ENCODE data around the gene KRT15. TPM values are rescaled to one million over a fixed set of nuclear protein-coding genes. Genes with fewer than 3 reads are reported as not detected.
"Not testable (repeated sequence)": the region's sequence is repeated elsewhere in the genome, so short reads cannot be mapped to it uniquely, and the experiment has no call there.

Gene KRT15
- total RNA-seq, 4 donors from 2014 or later: 0.42 to 4.2 (median 0.78) TPM; not detected in 1

DNA sequence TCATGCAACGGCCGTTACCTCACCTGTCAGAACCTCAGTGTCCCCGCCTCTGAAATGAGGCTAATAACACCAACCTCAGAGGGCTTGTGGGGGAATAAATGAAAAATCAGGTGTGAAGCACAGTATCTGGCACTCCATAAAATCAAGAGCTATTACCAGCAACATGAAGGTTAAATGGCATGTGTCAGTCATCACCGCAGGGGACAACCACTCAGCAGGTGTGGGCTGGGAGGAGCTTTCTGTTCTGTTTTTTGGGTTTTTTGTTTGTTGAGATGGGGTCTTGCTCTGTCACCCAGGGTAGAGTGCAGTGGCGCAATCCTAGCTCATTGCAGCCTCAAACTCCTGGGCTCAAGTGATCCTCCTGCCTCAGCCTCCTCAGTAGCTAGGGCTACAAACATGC lies 26.2 kb upstream of the KRT15 start:
- WGBS, 2 donors: 84 to 90% methylated on average over 5 of the region's 5 CpGs
- Histone ChIP-seq H3K4me1 (peaks cover 0 to 26% (median 16%) of the 10 kb centered on the region in 4 donors), H3K36me3 (no peaks in the 10 kb centered on the region), H3K9me3 (peaks cover 0 to 5% (median 0%) of the 10 kb centered on the region in 4 donors), H3K4me3 (no peak overlapping the region), H3K27ac (peak overlapping the region in 1 of 4 donors; percentile 24), H3K27me3 (no peaks in the 10 kb centered on the region)
- TF ChIP-seq POLR2A (IDR thresholded peaks at IDR 0.05): no peak
- TF ChIP-seq, protein P1, sequence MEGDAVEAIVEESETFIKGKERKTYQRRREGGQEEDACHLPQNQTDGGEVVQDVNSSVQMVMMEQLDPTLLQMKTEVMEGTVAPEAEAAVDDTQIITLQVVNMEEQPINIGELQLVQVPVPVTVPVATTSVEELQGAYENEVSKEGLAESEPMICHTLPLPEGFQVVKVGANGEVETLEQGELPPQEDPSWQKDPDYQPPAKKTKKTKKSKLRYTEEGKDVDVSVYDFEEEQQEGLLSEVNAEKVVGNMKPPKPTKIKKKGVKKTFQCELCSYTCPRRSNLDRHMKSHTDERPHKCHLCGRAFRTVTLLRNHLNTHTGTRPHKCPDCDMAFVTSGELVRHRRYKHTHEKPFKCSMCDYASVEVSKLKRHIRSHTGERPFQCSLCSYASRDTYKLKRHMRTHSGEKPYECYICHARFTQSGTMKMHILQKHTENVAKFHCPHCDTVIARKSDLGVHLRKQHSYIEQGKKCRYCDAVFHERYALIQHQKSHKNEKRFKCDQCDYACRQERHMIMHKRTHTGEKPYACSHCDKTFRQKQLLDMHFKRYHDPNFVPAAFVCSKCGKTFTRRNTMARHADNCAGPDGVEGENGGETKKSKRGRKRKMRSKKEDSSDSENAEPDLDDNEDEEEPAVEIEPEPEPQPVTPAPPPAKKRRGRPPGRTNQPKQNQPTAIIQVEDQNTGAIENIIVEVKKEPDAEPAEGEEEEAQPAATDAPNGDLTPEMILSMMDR (IDR thresholded peaks at IDR 0.05): no peak
- TF ChIP-seq EP300 (IDR thresholded peaks at IDR 0.05): no peak
- DNase-seq (ENCODE audit: low spot score in 2 of 2): no peak

DNA sequence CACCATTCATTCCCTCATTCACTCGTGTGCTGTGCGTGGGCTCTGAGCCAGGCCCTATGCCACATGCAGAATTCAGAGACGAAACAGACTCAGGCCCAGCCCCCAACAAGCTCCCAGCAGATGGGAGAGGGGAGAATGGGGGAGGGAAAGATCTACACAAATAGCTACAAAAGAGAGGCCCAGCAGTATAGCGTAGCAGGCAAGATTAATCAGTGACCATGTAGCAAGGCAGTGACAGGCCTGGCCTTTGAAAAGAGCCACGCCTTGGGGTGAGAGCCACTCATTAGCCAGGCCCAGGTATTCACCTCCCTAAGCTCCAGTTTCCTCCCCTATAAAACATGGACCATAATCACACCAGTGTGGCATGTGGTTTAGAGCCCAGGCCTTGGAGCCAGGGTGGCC lies 25.8 kb upstream of the KRT15 start:
- Histone ChIP-seq H3K27me3 (no peaks in the 10 kb centered on the region), H3K36me3 (no peaks in the 10 kb centered on the region), H3K9me3 (peaks cover 0 to 5% (median 0%) of the 10 kb centered on the region in 4 donors), H3K4me1 (peaks cover 0 to 21% (median 15%) of the 10 kb centered on the region in 4 donors), H3K4me3 (no peak overlapping the region), H3K27ac (no peak overlapping the region)
- no peak for DNase-seq (ENCODE audit: low spot score in 2 of 2)
- TF ChIP-seq POLR2A (IDR thresholded peaks at IDR 0.05) (no peak), EP300 (IDR thresholded peaks at IDR 0.05) (no peak)
- TF ChIP-seq, protein P1 (IDR thresholded peaks at IDR 0.05): no peak
- WGBS, 2 donors: 26 to 59% methylated on average over 5 of the region's 5 CpGs

DNA sequence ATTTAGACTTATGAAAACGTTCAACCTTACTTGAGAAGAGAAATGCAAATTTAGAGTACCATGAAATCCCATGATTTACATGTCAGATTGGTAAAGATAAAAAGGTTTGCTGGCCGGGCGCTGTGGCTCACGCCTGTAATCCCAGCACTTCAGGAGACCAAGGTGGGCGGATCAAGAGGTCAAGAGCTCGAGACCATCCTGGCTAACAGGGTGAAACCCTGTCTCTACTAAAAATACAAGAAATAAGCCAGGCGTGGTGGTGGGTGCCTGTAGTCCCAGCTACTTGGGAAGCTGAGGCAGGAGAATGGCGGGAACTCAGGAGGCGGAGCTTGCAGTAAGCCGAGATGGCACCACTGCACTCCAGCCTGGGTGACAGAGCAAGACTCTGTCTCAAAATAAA lies 24.1 kb upstream of the KRT15 start:
- H3K4me3 ChIP-seq; DNase-seq (ENCODE audit: low spot score in 2 of 2); H3K9me3 ChIP-seq; H3K27me3 ChIP-seq; H3K4me1 ChIP-seq; H3K36me3 ChIP-seq: not testable (repeated sequence)
- 91% methylated on average over 10 of the region's 10 CpGs for WGBS, 2 donors
- peak overlapping the region in 1 of 4 donors; percentile 15 for H3K27ac ChIP-seq

- Histone ChIP-seq H3K27ac (peak overlapping the region in 1 of 4 donors; percentile 15), H3K4me3 (no peak overlapping the region), H3K27me3 (no peaks in the 10 kb centered on the region), H3K36me3 (no peaks in the 10 kb centered on the region), H3K4me1 (peaks cover 0 to 3% (median 0%) of the 10 kb centered on the region in 4 donors), H3K9me3 (peaks cover 0 to 5% (median 0%) of the 10 kb centered on the region in 4 donors)
- DNase-seq (ENCODE audit: low spot score in 2 of 2): no peak
- no peak for TF ChIP-seq POLR2A (IDR thresholded peaks at IDR 0.05)
- TF ChIP-seq EP300 (IDR thresholded peaks at IDR 0.05): no peak
- WGBS, 2 donors: 77 to 78% methylated on average over 2 of the region's 2 CpGs
Observed at GRCh38 chr17:41542357-41542756, 23.7 kb upstream of the KRT15 start.

GRCh38 chr17:41540921-41541625 lies 22.4 kb upstream of the KRT15 start:
- DNase-seq (ENCODE audit: low spot score in 2 of 2): no peak
- no peaks in the 10 kb centered on the region for H3K9me3 ChIP-seq
- H3K4me3 ChIP-seq: no peak overlapping the region
- no peak overlapping the region for H3K27ac ChIP-seq
- TF ChIP-seq EP300 (IDR thresholded peaks at IDR 0.05): no peak
- TF ChIP-seq, protein P1 (IDR thresholded peaks at IDR 0.05): no peak
- no peak for TF ChIP-seq POLR2A (IDR thresholded peaks at IDR 0.05)
- H3K36me3 ChIP-seq: no peaks in the 10 kb centered on the region
- 90 to 93% methylated on average over 10 of the region's 10 CpGs for WGBS, 2 donors
- H3K27me3 ChIP-seq: no peaks in the 10 kb centered on the region
- H3K4me1 ChIP-seq: peaks cover 0 to 3% (median 0%) of the 10 kb centered on the region in 4 donors

DNA sequence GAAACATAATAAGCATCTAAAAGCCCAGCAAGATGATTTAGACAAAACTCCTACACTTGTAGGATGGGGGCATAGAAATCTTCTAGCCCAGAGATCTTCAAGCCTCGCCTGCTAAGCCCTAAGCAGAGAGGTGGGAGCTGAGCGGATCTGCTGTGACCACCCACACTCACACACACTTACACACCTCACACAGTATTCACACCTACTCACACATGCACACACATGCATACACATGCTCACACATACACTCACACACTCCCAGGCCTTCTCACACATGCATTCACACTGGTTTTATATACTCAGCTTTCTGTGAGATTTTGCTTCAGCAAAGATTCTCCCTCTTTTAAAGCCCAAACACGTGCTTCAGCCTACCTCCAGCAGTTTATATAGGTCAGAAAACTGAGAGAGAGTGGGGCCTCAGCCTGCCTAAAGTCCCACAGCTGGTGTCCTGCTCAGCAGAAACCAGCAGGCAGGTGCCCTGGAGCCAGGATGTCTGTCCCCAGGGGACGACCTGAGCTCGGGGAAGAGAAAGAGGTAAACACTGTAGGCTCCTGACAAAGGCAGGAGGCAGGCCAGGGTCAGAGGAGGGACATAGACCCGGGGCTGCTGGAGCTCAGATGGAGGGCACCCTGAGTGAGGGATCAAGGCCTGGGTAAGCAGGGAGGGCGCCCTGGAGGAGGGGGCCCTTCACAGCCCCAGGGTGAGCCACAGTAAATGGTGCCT lies 21.4 kb upstream of the KRT15 start:
- TF ChIP-seq POLR2A (IDR thresholded peaks at IDR 0.05) (no peak), EP300 (IDR thresholded peaks at IDR 0.05) (no peak)
- TF ChIP-seq, protein P1 (IDR thresholded peaks at IDR 0.05): no peak
- H3K4me1 ChIP-seq: peaks cover 0 to 3% (median 0%) of the 10 kb centered on the region in 4 donors
- no peak overlapping the region for H3K27ac ChIP-seq
- DNase-seq (ENCODE audit: low spot score in 2 of 2): no peak
- no peaks in the 10 kb centered on the region for H3K36me3 ChIP-seq
- H3K4me3 ChIP-seq: no peak overlapping the region
- no peaks in the 10 kb centered on the region for H3K27me3 ChIP-seq
- no peaks in the 10 kb centered on the region for H3K9me3 ChIP-seq
- 60 to 72% methylated on average over 7 of the region's 7 CpGs for WGBS, 2 donors

Measured in tibial nerve (tissue), 4 donors.